ENCODE results near the gene MEF2C. TPM values are rescaled to one million over a fixed set of nuclear protein-coding genes. Genes with fewer than 3 reads are reported as not detected.

MEF2C gene
- polyA plus RNA-seq, 3 donors = 32.0 to 89.3 (median 88.3) TPM

DNA sequence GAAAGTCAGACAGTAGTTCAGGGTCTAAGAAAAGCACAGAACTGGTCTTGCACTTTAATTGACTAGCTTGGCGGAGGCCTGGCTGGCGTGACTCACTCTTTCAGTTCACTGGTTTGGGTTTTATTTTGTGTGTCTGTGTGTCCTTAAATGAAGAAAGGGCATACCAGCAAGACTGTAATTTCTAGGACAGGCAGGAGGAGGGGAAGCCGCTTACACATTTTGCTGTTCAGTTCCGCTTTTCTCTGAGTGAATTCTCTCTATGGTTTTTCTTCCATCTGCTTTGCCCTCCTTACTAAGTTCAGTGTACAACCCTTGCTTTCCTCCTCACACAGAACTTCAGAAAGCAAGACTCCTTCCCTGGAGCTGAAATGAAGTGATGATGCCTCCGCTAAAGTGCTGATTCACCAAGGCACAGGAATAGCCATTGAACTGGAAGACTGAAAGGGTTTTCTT lies 150.8 kb downstream of the MEF2C start:
- Mint-ChIP-seq H3K4me3 (peak overlapping the region; percentile 51 to 69), H3K27me3 (ENCODE audit: low read depth in 3 of 3) (no peaks in the 10 kb centered on the region), H3K27ac (peak overlapping the region; percentile 80 to 94 (median 90)), H3K9me3 (no peaks in the 10 kb centered on the region), H3K4me1 (peaks cover 35% of the 10 kb centered on the region), H3K36me3 (peaks cover 43 to 48% of the 10 kb centered on the region in 2 donors)
- Histone ChIP-seq H3K79me2 (ENCODE audit: insufficient read depth, low read length) (no peaks in the 10 kb centered on the region), H3K4me2 (replicated peaks; ENCODE audit: extremely low read depth, low read length, poor library complexity, severe bottlenecking) (peak overlapping the region; percentile 51), H2AFZ (ENCODE audit: insufficient read depth, low read depth, low read length, poor library complexity, severe bottlenecking) (peak overlapping the region; percentile 31), H3K4me1 (ENCODE audit: control insufficient read depth in 1 of 2, insufficient read depth in 2 of 2, low read length in 2 of 2) (peaks cover 29 to 38% of the 10 kb centered on the region in 2 donors), H3K4me3 (replicated peaks in 1 of 3; ENCODE audit: low read depth in 2 of 3, low read length in 3 of 3) (peak overlapping the region in 1 of 3 experiments; percentile 19), H3K27me3 (ENCODE audit: control insufficient read depth in 2 of 2, insufficient read depth in 2 of 2, low read length in 2 of 2) (no peaks in the 10 kb centered on the region), H3K9me3 (replicated peaks in 1 of 2; ENCODE audit: control insufficient read depth in 1 of 2, insufficient read depth in 1 of 2, low read length in 2 of 2) (no peaks in the 10 kb centered on the region), H3K36me3 (replicated peaks in 1 of 2; ENCODE audit: control insufficient read depth in 1 of 2, insufficient read depth in 2 of 2, low read length in 2 of 2) (peaks cover 35 to 41% of the 10 kb centered on the region in 2 donors), H4K20me1 (ENCODE audit: insufficient read depth, low read length) (no peaks in the 10 kb centered on the region), H3K27ac (ENCODE audit: low read depth in 1 of 2, low read length in 2 of 2) (peak overlapping the region in 1 of 2 donors; percentile 73), H3K9ac (ENCODE audit: insufficient read depth, low read length, poor library complexity, severe bottlenecking) (no peak overlapping the region)
- peak; percentile 71 to 82 (median 78) for DNase-seq
- intact Hi-C loops (cut with micrococcal nuclease) = loop anchor here in 1 of 2 donors (10.0 kb wide), 3 partner anchors 53 to 153 kb away; partner anchors contain the start of gene MEF2C
- 0% methylated on average over 2 of the region's 5 CpGs for WGBS (ENCODE audit: insufficient coverage)
- TF ChIP-seq CTCF (IDR thresholded peaks at IDR 0.05) = no peak

- no CpG with 5 or more reads among the region's 1 CpG for WGBS (ENCODE audit: insufficient coverage)
- peaks cover 53 to 55% of the 10 kb centered on the region in 2 donors for H3K36me3 ChIP-seq (replicated peaks in 1 of 2; ENCODE audit: control insufficient read depth in 1 of 2, insufficient read depth in 2 of 2, low read length in 2 of 2)
- H3K79me2 ChIP-seq (ENCODE audit: insufficient read depth, low read length) = no peaks in the 10 kb centered on the region
- DNase-seq = no peak
- H3K27ac ChIP-seq (ENCODE audit: low read depth in 1 of 2, low read length in 2 of 2) = no peak overlapping the region
- no peaks in the 10 kb centered on the region for H3K9me3 ChIP-seq (replicated peaks in 1 of 2; ENCODE audit: control insufficient read depth in 1 of 2, insufficient read depth in 1 of 2, low read length in 2 of 2)
- intact Hi-C loops (cut with micrococcal nuclease) = loop anchor here in 1 of 2 donors (10.0 kb wide), 3 partner anchors 55 to 155 kb away; partner anchors contain the start of gene MEF2C
- peaks cover 24 to 33% of the 10 kb centered on the region in 2 donors for H3K4me1 ChIP-seq (ENCODE audit: control insufficient read depth in 1 of 2, insufficient read depth in 2 of 2, low read length in 2 of 2)
- H3K27me3 Mint-ChIP-seq (ENCODE audit: low read depth in 3 of 3) = no peaks in the 10 kb centered on the region
- H3K4me1 Mint-ChIP-seq = peaks cover 27% of the 10 kb centered on the region
- no peaks in the 10 kb centered on the region for H4K20me1 ChIP-seq (ENCODE audit: insufficient read depth, low read length)
- TF ChIP-seq CTCF (IDR thresholded peaks at IDR 0.05) = peak; percentile 48
- H3K27me3 ChIP-seq (ENCODE audit: control insufficient read depth in 2 of 2, insufficient read depth in 2 of 2, low read length in 2 of 2) = no peaks in the 10 kb centered on the region
- H3K4me3 ChIP-seq (replicated peaks in 1 of 3; ENCODE audit: low read depth in 2 of 3, low read length in 3 of 3) = no peak overlapping the region
- H3K36me3 Mint-ChIP-seq = peaks cover 57% of the 10 kb centered on the region in 2 donors
- no peak overlapping the region for H3K4me2 ChIP-seq (replicated peaks; ENCODE audit: extremely low read depth, low read length, poor library complexity, severe bottlenecking)
- H2AFZ ChIP-seq (ENCODE audit: insufficient read depth, low read depth, low read length, poor library complexity, severe bottlenecking) = no peak overlapping the region
- H3K27ac Mint-ChIP-seq = peak overlapping the region in 1 of 7 donors; percentile 33
- H3K9me3 Mint-ChIP-seq = no peaks in the 10 kb centered on the region
- H3K9ac ChIP-seq (ENCODE audit: insufficient read depth, low read length, poor library complexity, severe bottlenecking) = no peak overlapping the region
- no peak overlapping the region for H3K4me3 Mint-ChIP-seq
Measured at GRCh38 chr5:88729829-88730182, 153.2 kb downstream of the MEF2C start.

All from CD14-positive monocyte (primary cell).